ENCODE results near the gene LAPTM5.
A peak's percentile ranks its signal among the peaks of the same experiment; 100 is the strongest.

LAPTM5 gene

GRCh38 chr1:30726773-30727684 is 30.5 kb downstream of the LAPTM5 start:
- no peak for DNase-seq

GRCh38 chr1:30726236-30726635 is 31.3 kb downstream of the LAPTM5 start:
- DNase-seq: no peak

- DNase-seq: no peak
These were observed 32.0 kb downstream of the LAPTM5 start for GRCh38 chr1:30725450-30726095.

GRCh38 chr1:30724655-30725421 is 32.7 kb downstream of the LAPTM5 start:
- DNase-seq: no peak

GRCh38 chr1:30724175-30724574 is 33.4 kb downstream of the LAPTM5 start:
- no peak for DNase-seq

- no peak for DNase-seq
These were observed 34.2 kb downstream of the LAPTM5 start, which contains the start of gene MATN1 for GRCh38 chr1:30723331-30723755. TSS of gene MATN1 (minus strand) at chr1:30723585. CDS start at chr1:30723551, 34 bp downstream.

GRCh38 chr1:30721812-30722537 is 35.6 kb downstream of the LAPTM5 start:
- peak; percentile 80 for DNase-seq

- no peak for DNase-seq
These were observed 36.2 kb downstream of the LAPTM5 start for GRCh38 chr1:30721341-30721793.

GRCh38 chr1:30720271-30721223 is 37.0 kb downstream of the LAPTM5 start:
- no peak for DNase-seq

- peak; percentile 47 for DNase-seq
These were observed 37.9 kb downstream of the LAPTM5 start for GRCh38 chr1:30719406-30720270.

- peak; percentile 52 for DNase-seq
These were observed 38.8 kb downstream of the LAPTM5 start for GRCh38 chr1:30718636-30719405.

- peak; percentile 97 for DNase-seq
These were observed 39.4 kb downstream of the LAPTM5 start for GRCh38 chr1:30718091-30718635.

- no peak for DNase-seq
These were observed 40.9 kb downstream of the LAPTM5 start for GRCh38 chr1:30716646-30717045.

GRCh38 chr1:30715886-30716285 is 41.7 kb downstream of the LAPTM5 start:
- no peak for DNase-seq

- no peak for DNase-seq
These were observed 42.4 kb downstream of the LAPTM5 start for GRCh38 chr1:30715216-30715615.

GRCh38 chr1:30714536-30715090 is 43.0 kb downstream of the LAPTM5 start:
- no peak for DNase-seq

GRCh38 chr1:30714025-30714424 is 43.5 kb downstream of the LAPTM5 start:
- DNase-seq: no peak

GRCh38 chr1:30713311-30713710 is 44.3 kb downstream of the LAPTM5 start:
- no peak for DNase-seq

GRCh38 chr1:30712583-30712982 is 45.0 kb downstream of the LAPTM5 start:
- DNase-seq: no peak
